OCI-LY1 (cell line): ENCODE data around the gene COTL1.

Source experiments
- EZH2 ChIP-seq: fragments of 200-600 bp; sonication (generic), shearing (Covaris generic); IDR thresholded peaks from 2 replicates; pipeline ENCODE4 v1.8.0; 2017; ENCODE audit warnings: borderline replicate concordance, mixed run types, mild to moderate bottlenecking, antibody characterized with exemption, low read length, moderate library complexity, mixed read lengths
- TF ChIP-seq, protein P1 (sequence below): fragments of 200-600 bp; sonication (generic), shearing (Covaris generic); IDR thresholded peaks from 2 replicates; pipeline ENCODE4 v1.5.1; 2017; ENCODE audit warnings: mild to moderate bottlenecking, antibody characterized with exemption, low read length, moderate library complexity, mixed read lengths

- TF ChIP-seq, protein P1, sequence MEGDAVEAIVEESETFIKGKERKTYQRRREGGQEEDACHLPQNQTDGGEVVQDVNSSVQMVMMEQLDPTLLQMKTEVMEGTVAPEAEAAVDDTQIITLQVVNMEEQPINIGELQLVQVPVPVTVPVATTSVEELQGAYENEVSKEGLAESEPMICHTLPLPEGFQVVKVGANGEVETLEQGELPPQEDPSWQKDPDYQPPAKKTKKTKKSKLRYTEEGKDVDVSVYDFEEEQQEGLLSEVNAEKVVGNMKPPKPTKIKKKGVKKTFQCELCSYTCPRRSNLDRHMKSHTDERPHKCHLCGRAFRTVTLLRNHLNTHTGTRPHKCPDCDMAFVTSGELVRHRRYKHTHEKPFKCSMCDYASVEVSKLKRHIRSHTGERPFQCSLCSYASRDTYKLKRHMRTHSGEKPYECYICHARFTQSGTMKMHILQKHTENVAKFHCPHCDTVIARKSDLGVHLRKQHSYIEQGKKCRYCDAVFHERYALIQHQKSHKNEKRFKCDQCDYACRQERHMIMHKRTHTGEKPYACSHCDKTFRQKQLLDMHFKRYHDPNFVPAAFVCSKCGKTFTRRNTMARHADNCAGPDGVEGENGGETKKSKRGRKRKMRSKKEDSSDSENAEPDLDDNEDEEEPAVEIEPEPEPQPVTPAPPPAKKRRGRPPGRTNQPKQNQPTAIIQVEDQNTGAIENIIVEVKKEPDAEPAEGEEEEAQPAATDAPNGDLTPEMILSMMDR = no peak
- no peak for TF ChIP-seq EZH2
Measured at GRCh38 chr16:84532855-84533486, 84.9 kb downstream of the COTL1 start.
